Keratinocyte (primary cell): Measurements from ENCODE around the gene GGA2. TPM values are rescaled to one million over a fixed set of nuclear protein-coding genes. Genes with fewer than 3 reads are reported as not detected.

Source experiments
- DNase-seq: peaks from one replicate; pipeline ENCODE4 v3.0.0-alpha.2; 2011; ENCODE audit warnings: low read depth, missing footprints, low spot score
- FAIRE-seq: peaks from 2 replicates; lab custom pipeline; 2011; peaks lifted over from hg19 to GRCh38; lab: Jason Lieb, UNC
- H2AFZ ChIP-seq: 2 replicates; pipeline ENCODE4 v1.6.0; 2012; ENCODE audit warnings: low read length, control low read depth, inconsistent platforms; ENCODE audit not compliant: control insufficient read depth
- H3K27ac ChIP-seq: 2 replicates; pipeline ENCODE4 v1.5.1; 2011; ENCODE audit warnings: low read length; ENCODE audit not compliant: control insufficient read depth, insufficient read depth
- H3K27me3 ChIP-seq: 3 replicates; pipeline ENCODE4 v1.6.0; 2011; ENCODE audit warnings: low read length; ENCODE audit not compliant: control insufficient read depth, insufficient read depth; ENCODE audit errors: extremely low read depth
- H3K36me3 ChIP-seq, 2 experiments: 2 replicates in 1 of 2; 3 replicates in 1 of 2; pipeline ENCODE4 v1.5.1; 2011; ENCODE audit warnings: low read length in 2 of 2, mild to moderate bottlenecking in 1 of 2; ENCODE audit not compliant: control insufficient read depth in 2 of 2, insufficient read depth in 2 of 2; ENCODE audit errors: extremely low read depth in 1 of 2
- H3K4me1 ChIP-seq: 3 replicates; pipeline ENCODE4 v1.5.1; 2011; ENCODE audit warnings: low read length; ENCODE audit not compliant: control insufficient read depth, insufficient read depth; ENCODE audit errors: extremely low read depth
- H3K4me2 ChIP-seq: 3 replicates; pipeline ENCODE4 v1.6.0; 2011; ENCODE audit warnings: low read depth, low read length; ENCODE audit not compliant: control insufficient read depth, insufficient read depth; ENCODE audit errors: extremely low read depth
- H3K4me3 ChIP-seq, 3 experiments: fragments of 200-600 bp in 1 of 3; sonication (generic) in 1 of 3; 2 replicates in 2 of 3; 3 replicates in 1 of 3; pipeline ENCODE4 v1.5.1; 2011 to 2016; ENCODE audit warnings: low read length in 3 of 3, mild to moderate bottlenecking in 3 of 3, control low read depth in 2 of 3, inconsistent platforms in 1 of 3, low read depth in 1 of 3, mixed read lengths in 1 of 3, mixed run types in 1 of 3, moderate library complexity in 1 of 3; ENCODE audit not compliant: control insufficient read depth in 2 of 3, insufficient read depth in 2 of 3; ENCODE audit errors: extremely low read depth in 1 of 3
- H3K79me2 ChIP-seq: 2 replicates; pipeline ENCODE4 v1.6.0; 2012; ENCODE audit warnings: low read length; ENCODE audit not compliant: control insufficient read depth, insufficient read depth
- H3K9ac ChIP-seq: 3 replicates; pipeline ENCODE4 v1.6.0; 2011; ENCODE audit warnings: low read length; ENCODE audit not compliant: control insufficient read depth, insufficient read depth; ENCODE audit errors: extremely low read depth
- H3K9me1 ChIP-seq: 3 replicates; pipeline ENCODE4 v1.6.0; 2011; ENCODE audit warnings: low read length; ENCODE audit not compliant: control insufficient read depth, insufficient read depth; ENCODE audit errors: extremely low read depth
- H3K9me3 ChIP-seq: 2 replicates; pipeline ENCODE4 v1.5.1; 2012; ENCODE audit warnings: low read depth, low read length; ENCODE audit not compliant: control insufficient read depth
- H4K20me1 ChIP-seq: 3 replicates; pipeline ENCODE4 v1.6.0; 2011; ENCODE audit warnings: low read length; ENCODE audit not compliant: control insufficient read depth, insufficient read depth; ENCODE audit errors: extremely low read depth
- CTCF ChIP-seq, 3 experiments: IDR thresholded peaks in 1 of 3; conservative IDR thresholded peaks in 1 of 3; optimal IDR thresholded peaks in 1 of 3; 2 replicates in 2 of 3; 3 replicates in 1 of 3; pipeline versions ENCODE3 to v1.5.1; 2011; ENCODE audit warnings: low read length in 3 of 3, mild to moderate bottlenecking in 3 of 3, moderate library complexity in 2 of 3, control low read depth in 1 of 3, inconsistent platforms in 1 of 3; ENCODE audit not compliant: insufficient read depth in 2 of 3; ENCODE audit errors: extremely low read depth in 1 of 3
- EZH2 ChIP-seq: IDR thresholded peaks from one replicate; pipeline ENCODE4 v1.6.1; 2012; ENCODE audit warnings: inconsistent platforms, mild to moderate bottlenecking, low read length, moderate library complexity
- dilution Hi-C: fragments of 300-500 bp; cut with MboI; formaldehyde crosslinking; loops from one replicate; pipeline ENCODE4 v1.7.0; 2020; ENCODE audit warnings: low sequenced_read_pairs; ENCODE audit not compliant: extremely low pct_ligation_motif_present
- polyA plus RNA-seq, 5 experiments: library from polyadenylated mRNA; depleted of rRNA in 3 of 5; stranded (reverse) in 3 of 5; stranded (forward) in 1 of 5; unstranded in 1 of 5; fragments of >200 nt; gene quantifications; 1 replicate in 1 of 5; 2 replicates in 3 of 5; 3 replicates in 1 of 5; pipeline versions ENCODE4 v1.2.1 to v1.2.3, GENCODE V29; 2011 to 2012; ENCODE audit warnings: missing spikeins in 2 of 5, low read depth in 1 of 5, low replicate concordance in 1 of 5

The GGA2 gene
- polyA plus RNA-seq, 1 donor (not counting 4 experiments of a cell fraction or from before 2014, with no cell fraction given) = 54.1 TPM

DNA sequence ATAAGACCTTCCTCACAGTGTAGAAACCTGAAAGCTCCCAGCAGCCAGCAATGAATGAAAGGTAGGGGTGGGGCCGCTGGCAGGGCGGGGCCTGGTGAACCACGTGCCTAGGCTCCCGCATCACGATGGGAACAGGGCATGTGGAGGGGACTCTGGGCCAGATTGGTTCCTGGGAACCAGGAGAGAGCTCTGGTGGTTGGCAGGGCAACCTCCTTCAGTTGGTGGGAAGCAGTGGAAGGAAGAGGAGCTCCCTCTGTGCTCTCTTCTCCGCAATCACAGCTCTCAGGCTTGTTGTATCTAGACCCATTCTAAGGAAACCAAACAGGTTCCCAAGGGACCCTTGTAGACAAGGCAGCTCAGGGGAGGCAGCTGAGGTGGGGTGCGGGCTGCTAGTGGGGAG, 10.5 kb downstream of the GGA2 start:
- dilution Hi-C loops = no loop called here
- DNase-seq = no peak
- Histone ChIP-seq H3K27ac (peak overlapping the region; percentile 42), H3K27me3 (no peaks in the 10 kb centered on the region), H3K4me3 (no peak overlapping the region), H3K4me2 (peak overlapping the region; percentile 17), H3K9me1 (peaks cover 4% of the 10 kb centered on the region), H2AFZ (no peak overlapping the region), H3K79me2 (peaks cover 45% of the 10 kb centered on the region), H3K9me3 (no peaks in the 10 kb centered on the region), H3K4me1 (peaks cover 74% of the 10 kb centered on the region), H4K20me1 (peaks cover 5% of the 10 kb centered on the region), H3K9ac (peak overlapping the region; percentile 22), H3K36me3 (no peaks in the 10 kb centered on the region)
- TF ChIP-seq CTCF (optimal IDR thresholded peaks at IDR 0.05 in 1 of 3, IDR thresholded peaks at IDR 0.05 in 1 of 3, conservative IDR thresholded peaks at IDR 0.05 in 1 of 3; ENCODE audit: extremely low read depth in 1 of 3, insufficient read depth in 2 of 3, low read length in 3 of 3) = no peak
- TF ChIP-seq EZH2 = no peak
- no peak for FAIRE-seq

- FAIRE-seq = no peak
Measured at GRCh38 chr16:23498863-23499262, 11.4 kb downstream of the GGA2 start.

More at GRCh38 chr16:23498863-23499262, 11.4 kb downstream of the GGA2 start:
- Histone ChIP-seq H4K20me1 (no peaks in the 10 kb centered on the region), H2AFZ (no peak overlapping the region), H3K9ac (no peak overlapping the region), H3K4me2 (no peak overlapping the region), H3K9me3 (no peaks in the 10 kb centered on the region), H3K27ac (no peak overlapping the region), H3K4me3 (no peak overlapping the region), H3K27me3 (no peaks in the 10 kb centered on the region), H3K9me1 (peaks cover 6% of the 10 kb centered on the region), H3K4me1 (peaks cover 72% of the 10 kb centered on the region), H3K79me2 (peaks cover 46% of the 10 kb centered on the region), H3K36me3 (peaks cover 0 to 3% of the 10 kb centered on the region in 2 experiments)
- dilution Hi-C loops = no loop called here
- DNase-seq = no peak
- no peak for TF ChIP-seq EZH2
- TF ChIP-seq CTCF (optimal IDR thresholded peaks at IDR 0.05 in 1 of 3, IDR thresholded peaks at IDR 0.05 in 1 of 3, conservative IDR thresholded peaks at IDR 0.05 in 1 of 3; ENCODE audit: extremely low read depth in 1 of 3, insufficient read depth in 2 of 3, low read length in 3 of 3) = no peak
